ENCODE results near the gene RAB20. TPM values are rescaled to one million over a fixed set of nuclear protein-coding genes. Genes with fewer than 3 reads are reported as not detected.

RAB20 gene
- total RNA-seq, 1 donor from 2014 or later, result 3.8 TPM

DNA sequence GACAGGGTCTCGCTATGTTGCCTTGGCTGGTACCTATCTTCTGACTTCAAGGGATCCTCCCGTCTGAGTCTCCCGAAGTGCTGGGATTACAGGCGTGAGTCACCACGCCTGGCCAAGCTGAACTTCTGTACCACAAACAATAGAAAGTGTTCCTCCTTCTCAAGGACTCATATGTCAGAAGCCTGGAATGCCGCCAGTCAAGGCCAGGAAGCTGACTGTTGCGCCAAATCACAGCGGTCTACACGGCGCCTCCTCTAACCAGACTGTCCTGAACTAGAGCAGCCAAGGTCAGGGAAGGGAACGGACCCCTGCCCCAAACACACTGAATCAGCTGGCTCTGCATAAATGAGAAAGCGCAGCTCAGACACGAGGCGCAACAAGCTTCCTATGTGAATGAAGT, 14.6 kb downstream of the RAB20 start:
- Mint-ChIP-seq H3K9me3 (ENCODE audit: low read depth) (peaks cover 3% of the 10 kb centered on the region), H3K4me3 (ENCODE audit: low read depth) (no peak overlapping the region), H3K36me3 (ENCODE audit: insufficient read depth) (peaks cover 4% of the 10 kb centered on the region), H3K27ac (no peak overlapping the region), H3K27me3 (peaks cover 3% of the 10 kb centered on the region), H3K4me1 (ENCODE audit: low read depth) (peaks cover 24% of the 10 kb centered on the region)
- TF ChIP-seq, protein P1, sequence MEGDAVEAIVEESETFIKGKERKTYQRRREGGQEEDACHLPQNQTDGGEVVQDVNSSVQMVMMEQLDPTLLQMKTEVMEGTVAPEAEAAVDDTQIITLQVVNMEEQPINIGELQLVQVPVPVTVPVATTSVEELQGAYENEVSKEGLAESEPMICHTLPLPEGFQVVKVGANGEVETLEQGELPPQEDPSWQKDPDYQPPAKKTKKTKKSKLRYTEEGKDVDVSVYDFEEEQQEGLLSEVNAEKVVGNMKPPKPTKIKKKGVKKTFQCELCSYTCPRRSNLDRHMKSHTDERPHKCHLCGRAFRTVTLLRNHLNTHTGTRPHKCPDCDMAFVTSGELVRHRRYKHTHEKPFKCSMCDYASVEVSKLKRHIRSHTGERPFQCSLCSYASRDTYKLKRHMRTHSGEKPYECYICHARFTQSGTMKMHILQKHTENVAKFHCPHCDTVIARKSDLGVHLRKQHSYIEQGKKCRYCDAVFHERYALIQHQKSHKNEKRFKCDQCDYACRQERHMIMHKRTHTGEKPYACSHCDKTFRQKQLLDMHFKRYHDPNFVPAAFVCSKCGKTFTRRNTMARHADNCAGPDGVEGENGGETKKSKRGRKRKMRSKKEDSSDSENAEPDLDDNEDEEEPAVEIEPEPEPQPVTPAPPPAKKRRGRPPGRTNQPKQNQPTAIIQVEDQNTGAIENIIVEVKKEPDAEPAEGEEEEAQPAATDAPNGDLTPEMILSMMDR (IDR thresholded peaks at IDR 0.05; ENCODE audit: unreplicated experiment), result no peak
- DNase-seq (ENCODE audit: low spot score, unreplicated experiment), result no peak

DNA sequence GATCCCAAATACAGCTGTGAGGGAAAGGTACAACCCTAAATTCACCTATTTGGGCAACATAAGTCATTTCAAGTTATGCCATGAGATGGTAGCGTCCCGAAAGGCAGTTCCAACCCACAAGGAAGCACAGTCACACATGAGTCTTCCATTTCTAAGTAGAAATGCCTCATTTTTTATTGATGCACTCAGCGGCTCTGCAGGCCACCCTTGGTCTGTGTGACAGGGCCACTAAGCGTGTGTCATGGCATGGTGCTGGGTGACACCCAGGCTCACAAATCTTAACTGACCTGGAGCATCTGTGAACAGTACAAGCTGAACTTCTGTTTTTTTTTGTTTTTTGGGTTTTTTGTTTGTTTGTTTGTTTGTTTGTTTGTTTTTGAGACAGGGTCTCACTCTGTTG, 15.1 kb downstream of the RAB20 start:
- Mint-ChIP-seq H3K4me3 (ENCODE audit: low read depth) (no peak overlapping the region), H3K27ac (no peak overlapping the region), H3K27me3 (peaks cover 3% of the 10 kb centered on the region), H3K9me3 (ENCODE audit: low read depth) (peaks cover 3% of the 10 kb centered on the region), H3K36me3 (ENCODE audit: insufficient read depth) (peaks cover 4% of the 10 kb centered on the region), H3K4me1 (ENCODE audit: low read depth) (peaks cover 27% of the 10 kb centered on the region)
- no peak for DNase-seq (ENCODE audit: low spot score, unreplicated experiment)
- TF ChIP-seq, protein P1 (IDR thresholded peaks at IDR 0.05; ENCODE audit: unreplicated experiment), result no peak

DNA sequence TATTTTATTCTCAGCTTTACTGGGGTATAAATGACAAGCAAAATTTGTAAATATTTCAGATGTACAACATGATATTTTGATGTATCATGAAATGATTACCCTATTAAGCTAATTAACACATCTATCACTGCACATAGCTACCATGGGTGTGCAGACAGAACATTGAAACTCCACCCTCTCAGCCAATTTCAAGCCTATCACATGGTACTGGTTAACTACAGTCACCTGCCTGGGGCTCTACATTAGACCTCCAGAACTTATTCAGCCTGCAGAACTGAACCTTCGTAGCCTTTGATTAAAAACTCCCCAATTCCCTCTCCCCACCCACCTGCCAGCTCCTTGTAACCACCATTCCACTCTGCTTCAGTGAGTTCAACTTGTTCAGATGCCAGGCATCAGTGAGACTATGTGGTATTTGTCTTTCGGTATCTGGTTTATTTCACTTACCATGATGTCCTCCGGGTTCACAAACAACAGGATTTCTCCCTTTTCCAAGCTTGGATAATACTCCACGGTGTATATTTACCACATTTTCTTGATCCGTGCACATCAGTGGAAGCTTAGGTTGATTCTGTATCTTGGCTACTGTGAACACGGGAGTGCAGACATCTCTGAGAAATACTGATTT, 19.2 kb downstream of the RAB20 start:
- no peak overlapping the region for H3K27ac Mint-ChIP-seq
- DNase-seq (ENCODE audit: low spot score, unreplicated experiment), result no peak
- peaks cover 4% of the 10 kb centered on the region for H3K36me3 Mint-ChIP-seq (ENCODE audit: insufficient read depth)

DNA sequence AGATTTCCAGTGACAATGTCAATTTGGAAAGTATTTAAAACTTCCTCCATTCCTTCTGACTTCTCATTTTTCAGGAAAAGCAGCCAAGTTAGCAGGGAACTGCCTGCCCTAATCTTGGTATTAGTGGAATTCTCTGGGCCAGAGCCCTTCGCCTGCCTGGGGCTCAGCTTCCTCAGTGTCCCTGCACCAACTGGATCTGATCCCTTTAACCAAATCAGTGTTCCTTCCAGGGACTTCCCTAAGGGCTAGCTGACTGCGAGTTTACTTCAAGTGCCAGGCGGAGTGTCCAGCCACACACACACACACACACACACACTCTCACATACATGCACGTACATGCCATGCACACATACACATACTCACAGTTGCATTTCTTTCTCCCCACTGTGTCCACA, 20.0 kb downstream of the RAB20 start:
- DNase-seq (ENCODE audit: low spot score, unreplicated experiment), result no peak
- H3K27ac Mint-ChIP-seq, result peak overlapping the region; percentile 77

More for the DNA sequence above, 19.2 kb downstream of the RAB20 start:
- H3K4me1 Mint-ChIP-seq (ENCODE audit: low read depth), result peaks cover 19% of the 10 kb centered on the region
- TF ChIP-seq, protein P1 (IDR thresholded peaks at IDR 0.05; ENCODE audit: unreplicated experiment), result no peak
- H3K4me3 Mint-ChIP-seq (ENCODE audit: low read depth), result no peak overlapping the region
- H3K9me3 Mint-ChIP-seq (ENCODE audit: low read depth), result peaks cover 3% of the 10 kb centered on the region
- peaks cover 5% of the 10 kb centered on the region for H3K27me3 Mint-ChIP-seq

DNA sequence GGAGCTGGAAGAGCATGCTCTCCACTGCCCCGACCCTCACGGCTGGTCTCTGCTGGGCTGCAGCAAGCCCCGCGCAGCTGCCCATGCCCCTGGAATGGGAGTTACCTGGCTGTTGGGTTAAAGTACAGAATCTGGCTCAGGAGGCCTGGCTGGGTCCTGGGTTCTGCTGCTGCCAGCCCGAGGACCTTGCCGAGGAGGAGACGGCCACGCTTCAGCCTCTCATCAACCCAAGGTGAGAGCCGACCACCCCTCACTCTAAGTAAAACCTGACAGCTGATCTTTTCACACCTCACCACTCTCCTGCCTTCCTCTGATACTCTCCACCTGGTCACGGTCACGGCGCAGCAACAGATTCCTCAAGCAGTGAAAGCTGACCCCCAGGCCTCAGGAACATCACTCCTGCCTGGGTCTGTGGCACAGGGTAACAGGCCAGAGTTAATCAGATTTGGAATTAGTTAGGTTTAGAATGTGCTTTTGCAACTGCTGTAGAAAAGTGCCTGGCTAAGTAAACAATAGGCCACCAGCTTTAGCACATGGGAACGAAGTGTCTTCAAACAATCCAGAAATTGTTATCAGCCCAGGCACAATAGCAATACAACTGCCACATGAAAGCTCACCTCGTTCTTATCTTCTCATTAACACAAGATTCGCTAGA, 20.5 kb downstream of the RAB20 start:
- peaks cover 19% of the 10 kb centered on the region for H3K4me1 Mint-ChIP-seq (ENCODE audit: low read depth)
- DNase-seq (ENCODE audit: low spot score, unreplicated experiment), result no peak
- H3K4me3 Mint-ChIP-seq (ENCODE audit: low read depth), result no peak overlapping the region
- H3K9me3 Mint-ChIP-seq (ENCODE audit: low read depth), result peaks cover 3% of the 10 kb centered on the region
- H3K36me3 Mint-ChIP-seq (ENCODE audit: insufficient read depth), result peaks cover 4% of the 10 kb centered on the region
- H3K27ac Mint-ChIP-seq, result peak overlapping the region; percentile 77
- TF ChIP-seq, protein P1 (IDR thresholded peaks at IDR 0.05; ENCODE audit: unreplicated experiment), result no peak
- H3K27me3 Mint-ChIP-seq, result peaks cover 5% of the 10 kb centered on the region

More for the DNA sequence above, 20.0 kb downstream of the RAB20 start:
- TF ChIP-seq, protein P1 (IDR thresholded peaks at IDR 0.05; ENCODE audit: unreplicated experiment), result no peak
- H3K27me3 Mint-ChIP-seq, result peaks cover 5% of the 10 kb centered on the region
- H3K9me3 Mint-ChIP-seq (ENCODE audit: low read depth), result peaks cover 3% of the 10 kb centered on the region
- peaks cover 19% of the 10 kb centered on the region for H3K4me1 Mint-ChIP-seq (ENCODE audit: low read depth)
- H3K36me3 Mint-ChIP-seq (ENCODE audit: insufficient read depth), result peaks cover 4% of the 10 kb centered on the region
- H3K4me3 Mint-ChIP-seq (ENCODE audit: low read depth), result no peak overlapping the region
